A549 (cell line): Measurements from ENCODE around the gene SFXN1. TPM values are rescaled to one million over a fixed set of nuclear protein-coding genes. Genes with fewer than 3 reads are reported as not detected.

Experiments
- ATAC-seq, 2 experiments: fragments of 200-7000 bp in 1 of 2; fragments of >200 bp in 1 of 2; cut with Nextera tagmentation in 1 of 2; cut with Tn5 transposase in 1 of 2; 3 replicates each; pipeline versions ENCODE4 v1.8.0 to v1.9.1; 2018 to 2020; ENCODE audit warnings: mild to moderate bottlenecking in 1 of 2, moderate library complexity in 1 of 2
- CTCF ChIA-PET: fragments of 300-600 bp; sonication (Branson Sonifier 250); formaldehyde crosslinking; extraction: SDS; loops from one replicate; lab custom pipeline; 2021; ENCODE audit warnings: antibody characterized with exemption, inconsistent platforms; lab: Yijun Ruan, JAX
- POLR2A ChIA-PET: fragments of 350-600 bp; formaldehyde crosslinking; extraction: SDS; loops from one replicate; lab custom pipeline; 2021; ENCODE audit warnings: antibody characterized with exemption, inconsistent platforms; lab: Yijun Ruan, JAX
- DNase-seq, 2 experiments: peaks; one replicate each; pipeline versions ENCODE4 v3.0.0 to v3.0.0-alpha.2; 2011 to 2016; ENCODE audit warnings: low read depth in 1 of 2, low spot score in 1 of 2
- FAIRE-seq: peaks from 2 replicates; lab custom pipeline; 2011; peaks lifted over from hg19 to GRCh38; lab: Jason Lieb, UNC
- H3K27ac ChIP-seq, 2 experiments: fragments of >200 bp; sonication (Bioruptor Twin); formaldehyde crosslinking; 3 replicates each; pipeline ENCODE4 v1.5.1; 2016 to 2017
- H3K4me1 ChIP-seq: fragments of >200 bp; sonication (Bioruptor Twin); formaldehyde crosslinking; 3 replicates; pipeline ENCODE4 v1.6.1; 2016
- H3K4me2 ChIP-seq: fragments of >200 bp; sonication (Bioruptor Twin); formaldehyde crosslinking; 3 replicates; pipeline ENCODE4 v1.6.1; 2016
- H3K4me3 ChIP-seq: fragments of >200 bp; sonication (Bioruptor Twin); formaldehyde crosslinking; 3 replicates; pipeline ENCODE4 v1.5.1; 2016
- H3K9me3 ChIP-seq: fragments of >200 bp; sonication (Bioruptor Twin); formaldehyde crosslinking; 3 replicates; pipeline ENCODE4 v1.6.1; 2016
- BHLHE40 ChIP-seq: IDR thresholded peaks from 2 replicates; pipeline ENCODE4 v1.6.1; 2012; ENCODE audit warnings: low read depth, low read length, inconsistent platforms
- CBX8 ChIP-seq: fragments of 200-600 bp; sonication (generic); IDR thresholded peaks from 2 replicates; pipeline ENCODE4 v1.6.1; 2016
- CTCF ChIP-seq: fragments of >200 bp; sonication (Bioruptor Twin); formaldehyde crosslinking; IDR thresholded peaks from 3 replicates; pipeline ENCODE4 v1.5.1; 2016
- E2F6 ChIP-seq: IDR thresholded peaks from 2 replicates; pipeline ENCODE4 v1.6.1; 2012; ENCODE audit warnings: low read depth, borderline replicate concordance
- EP300 ChIP-seq, 2 experiments: fragments of >200 bp; sonication (Bioruptor Twin); formaldehyde crosslinking; IDR thresholded peaks; 2 replicates in 1 of 2; 3 replicates in 1 of 2; pipeline ENCODE4 v1.6.1; 2016 to 2017
- FOSB ChIP-seq: fragments of 250-450 bp; sonication (Bioruptor Pico); IDR thresholded peaks from 2 replicates; pipeline ENCODE4 v1.5.0; 2020; ENCODE audit warnings: mild to moderate bottlenecking, moderate library complexity
- HOXA7 ChIP-seq: fragments of 250-450 bp; sonication (Bioruptor Pico); IDR thresholded peaks from 2 replicates; pipeline ENCODE4 v1.5.0; 2020; ENCODE audit warnings: mild to moderate bottlenecking, moderate library complexity
- HOXB5 ChIP-seq: fragments of 250-450 bp; sonication (Bioruptor Pico); IDR thresholded peaks from 2 replicates; pipeline ENCODE4 v1.5.0; 2020; ENCODE audit warnings: mild to moderate bottlenecking, moderate library complexity
- KDM5A ChIP-seq: fragments of 200-600 bp; sonication (generic); IDR thresholded peaks from 2 replicates; pipeline ENCODE4 v1.6.1; 2016; ENCODE audit warnings: antibody characterized with exemption, mild to moderate bottlenecking
- MAX ChIP-seq: IDR thresholded peaks from 2 replicates; pipeline ENCODE4 v1.6.1; 2012
- PBX3 ChIP-seq: IDR thresholded peaks from 2 replicates; pipeline ENCODE4 v1.6.1; 2012
- POLR2AphosphoS2 ChIP-seq: conservative IDR thresholded peaks from 2 replicates; pipeline ENCODE4 v1.6.1; 2012; ENCODE audit warnings: low read length, improper control_type of control experiment, inconsistent platforms
- REST ChIP-seq: fragments of 200-600 bp; sonication (generic); IDR thresholded peaks from 2 replicates; pipeline ENCODE4 v1.6.1; 2016; ENCODE audit warnings: antibody characterized with exemption, mild to moderate bottlenecking, moderate library complexity
- SMC3 ChIP-seq: fragments of >200 bp; sonication (Bioruptor Twin); formaldehyde crosslinking; IDR thresholded peaks from 3 replicates; pipeline ENCODE4 v1.6.1; 2018; ENCODE audit warnings: inconsistent platforms
- SREBF2 ChIP-seq: fragments of 450-650 bp; IDR thresholded peaks from 2 replicates; pipeline ENCODE4 v1.6.1; 2014; ENCODE audit warnings: mild to moderate bottlenecking, moderate library complexity
- USF2 ChIP-seq: fragments of 450-650 bp; IDR thresholded peaks from 2 replicates; pipeline ENCODE4 v1.6.1; 2014; ENCODE audit warnings: antibody characterized with exemption
- ZSCAN20 ChIP-seq: fragments of 250-450 bp; sonication (Bioruptor Pico); IDR thresholded peaks from 2 replicates; pipeline ENCODE4 v1.8.0; 2022; ENCODE audit warnings: mild to moderate bottlenecking, moderate library complexity
- WGBS: methylation state at CpG from one replicate; pipeline ENCODE4 v1.1.6; 2017; ENCODE audit errors: missing lambda C conversion rate; 5-methylcytosine and 5-hydroxymethylcytosine counted together
- polyA plus RNA-seq, 4 experiments: library from polyadenylated mRNA; depleted of rRNA in 3 of 4; stranded (reverse); fragments of >200 nt; fragmentation: RNase III in 1 of 4; extraction: RNeasy Plus Mini Kit Qiagen cat#74134 plus additional on column Dnase treatment in 1 of 4; gene quantifications; 2 replicates in 3 of 4; 3 replicates in 1 of 4; pipeline ENCODE4 v1.2.3, GENCODE V29; 2011 to 2017

SFXN1 gene
- polyA plus RNA-seq, 2 of the 4 experiments (the other 2 are of a cell fraction), result 79.6 to 190 TPM

GRCh38 chr5:175548626-175549311 is 70.4 kb downstream of the SFXN1 start:
- Histone ChIP-seq H3K4me3 (no peak overlapping the region), H3K4me2 (no peak overlapping the region), H3K9me3 (no peaks in the 10 kb centered on the region), H3K27ac (no peak overlapping the region), H3K4me1 (no peaks in the 10 kb centered on the region)
- no peak for DNase-seq
- POLR2A ChIA-PET, result no interaction called here
- 61% methylated on average over 15 of the region's 15 CpGs for WGBS
- ATAC-seq, result no peak
- FAIRE-seq, result no peak
- CTCF ChIA-PET, result interaction anchor here (1.3 to 3.2 kb wide), 2 partner anchors 15 kb away, joined by 3 to 12 read pairs; no protein-coding TSS in a partner anchor
- TF ChIP-seq MAX (no peak), FOSB (CRISPR knock-in tag) (no peak), BHLHE40 (no peak)

- 14% methylated on average over 4 of the region's 4 CpGs for WGBS
- POLR2A ChIA-PET, result no interaction called here
- no peak for ATAC-seq
These were observed 71.9 kb downstream of the SFXN1 start for GRCh38 chr5:175550055-175550805.

More at GRCh38 chr5:175550055-175550805, 71.9 kb downstream of the SFXN1 start:
- no peak for FAIRE-seq
- no peak for DNase-seq
- H3K9me3 ChIP-seq, result peaks cover 4% of the 10 kb centered on the region; the same call in 2 of the 3 replicates
- CTCF ChIA-PET, result interaction anchor here (1.2 to 3.2 kb wide), 2 partner anchors 16 to 180 kb away, joined by 7 to 12 read pairs; no protein-coding TSS in a partner anchor
- no peak for TF ChIP-seq HOXA7 (CRISPR knock-in tag)
- TF ChIP-seq FOSB (CRISPR knock-in tag), result no peak
- no peak for TF ChIP-seq REST
- TF ChIP-seq CTCF, result no peak
- no peak for TF ChIP-seq EP300 (IDR thresholded peaks at IDR 0.05)
- no peak for TF ChIP-seq SMC3
- TF ChIP-seq HOXB5 (CRISPR knock-in tag), result no peak
- no peak for TF ChIP-seq USF2
- TF ChIP-seq POLR2AphosphoS2, result no peak
- TF ChIP-seq E2F6, result no peak
- no peak for TF ChIP-seq KDM5A
- no peak for TF ChIP-seq SREBF2
- TF ChIP-seq CBX8, result no peak
- no peak for TF ChIP-seq ZSCAN20 (CRISPR knock-in tag)
- no peak for TF ChIP-seq PBX3
- H3K4me3 ChIP-seq, result no peak overlapping the region
- H3K4me2 ChIP-seq, result no peak overlapping the region
- no peaks in the 10 kb centered on the region for H3K4me1 ChIP-seq
- H3K27ac ChIP-seq, result no peak overlapping the region
